C4-2B (cell line): ENCODE results near the gene SCN8A.

ENCODE experiments used
- ZFX ChIP-seq: fragments of 450-650 bp; IDR thresholded peaks from 2 replicates; pipeline ENCODE4 v1.6.1; 2017
- TF ChIP-seq, protein P1 (sequence below): fragments of 450-650 bp; conservative IDR thresholded peaks from 2 replicates; pipeline ENCODE4 v1.5.1; 2017; ENCODE audit warnings: mild to moderate bottlenecking

GRCh38 chr12:51678086-51678724, 87.2 kb downstream of the SCN8A start:
- TF ChIP-seq, protein P1, sequence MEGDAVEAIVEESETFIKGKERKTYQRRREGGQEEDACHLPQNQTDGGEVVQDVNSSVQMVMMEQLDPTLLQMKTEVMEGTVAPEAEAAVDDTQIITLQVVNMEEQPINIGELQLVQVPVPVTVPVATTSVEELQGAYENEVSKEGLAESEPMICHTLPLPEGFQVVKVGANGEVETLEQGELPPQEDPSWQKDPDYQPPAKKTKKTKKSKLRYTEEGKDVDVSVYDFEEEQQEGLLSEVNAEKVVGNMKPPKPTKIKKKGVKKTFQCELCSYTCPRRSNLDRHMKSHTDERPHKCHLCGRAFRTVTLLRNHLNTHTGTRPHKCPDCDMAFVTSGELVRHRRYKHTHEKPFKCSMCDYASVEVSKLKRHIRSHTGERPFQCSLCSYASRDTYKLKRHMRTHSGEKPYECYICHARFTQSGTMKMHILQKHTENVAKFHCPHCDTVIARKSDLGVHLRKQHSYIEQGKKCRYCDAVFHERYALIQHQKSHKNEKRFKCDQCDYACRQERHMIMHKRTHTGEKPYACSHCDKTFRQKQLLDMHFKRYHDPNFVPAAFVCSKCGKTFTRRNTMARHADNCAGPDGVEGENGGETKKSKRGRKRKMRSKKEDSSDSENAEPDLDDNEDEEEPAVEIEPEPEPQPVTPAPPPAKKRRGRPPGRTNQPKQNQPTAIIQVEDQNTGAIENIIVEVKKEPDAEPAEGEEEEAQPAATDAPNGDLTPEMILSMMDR, result peak; percentile 92
- no peak for TF ChIP-seq ZFX
